Keratinocyte (primary cell): ENCODE results near the gene TOE1.
"Not testable (repeated sequence)": the region's sequence is repeated elsewhere in the genome, so short reads cannot be mapped to it uniquely, and the experiment has no call there.

ENCODE experiments used
- CTCF ChIP-seq, 3 experiments: IDR thresholded peaks in 1 of 3; conservative IDR thresholded peaks in 1 of 3; optimal IDR thresholded peaks in 1 of 3; 2 replicates in 2 of 3; 3 replicates in 1 of 3; pipeline versions ENCODE3 to v1.5.1; 2011; ENCODE audit warnings: low read length in 3 of 3, mild to moderate bottlenecking in 3 of 3, moderate library complexity in 2 of 3, control low read depth in 1 of 3, inconsistent platforms in 1 of 3; ENCODE audit not compliant: insufficient read depth in 2 of 3; ENCODE audit errors: extremely low read depth in 1 of 3
- EZH2 ChIP-seq: IDR thresholded peaks from one replicate; pipeline ENCODE4 v1.6.1; 2012; ENCODE audit warnings: inconsistent platforms, mild to moderate bottlenecking, low read length, moderate library complexity

DNA sequence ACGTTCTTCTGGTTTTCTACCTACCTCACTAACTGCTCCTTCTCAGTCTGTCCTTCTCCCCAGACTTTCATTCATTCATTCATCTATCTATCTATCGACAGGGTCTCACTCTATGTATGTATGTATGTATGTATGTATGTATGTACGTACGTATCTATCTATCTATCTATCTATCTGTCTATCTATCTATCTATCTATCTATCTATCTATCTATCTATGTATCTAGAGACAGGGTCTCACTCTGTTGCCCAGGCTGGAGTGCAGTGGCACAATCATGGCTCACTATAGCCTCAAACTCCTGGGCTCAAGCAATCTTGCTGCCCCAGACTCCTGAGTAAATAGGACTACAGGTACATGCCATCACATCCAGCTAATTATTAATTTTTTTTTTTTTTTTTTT lies 44.2 kb downstream of the TOE1 start:
- not testable (repeated sequence) for TF ChIP-seq CTCF (optimal IDR thresholded peaks at IDR 0.05 in 1 of 3, IDR thresholded peaks at IDR 0.05 in 1 of 3, conservative IDR thresholded peaks at IDR 0.05 in 1 of 3; ENCODE audit: extremely low read depth in 1 of 3, insufficient read depth in 2 of 3, low read length in 3 of 3); EZH2
